ENCODE results near the gene NDFIP2. TPM values are rescaled to one million over a fixed set of nuclear protein-coding genes. Genes with fewer than 3 reads are reported as not detected.

The NDFIP2 gene
- total RNA-seq, 1 experiment from 2014 or later = 23.1 TPM

GRCh38 chr13:79497852-79498251 is 16.9 kb downstream of the NDFIP2 start (continued):
- TF ChIP-seq ETV6 (CRISPR knock-in tag; IDR thresholded peaks at IDR 0.05) (no peak), ZNF396 (CRISPR knock-in tag; IDR thresholded peaks at IDR 0.05; ENCODE audit: borderline replicate concordance) (no peak)
- TF ChIP-seq, protein P1, sequence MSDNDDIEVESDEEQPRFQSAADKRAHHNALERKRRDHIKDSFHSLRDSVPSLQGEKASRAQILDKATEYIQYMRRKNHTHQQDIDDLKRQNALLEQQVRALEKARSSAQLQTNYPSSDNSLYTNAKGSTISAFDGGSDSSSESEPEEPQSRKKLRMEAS (CRISPR knock-in tag; IDR thresholded peaks at IDR 0.05) = no peak

GRCh38 chr13:79500829-79501228 is 19.9 kb downstream of the NDFIP2 start:
- POLR2A ChIA-PET = no interaction called here
- peaks cover 9% of the 10 kb centered on the region for H3K4me1 Mint-ChIP-seq
- H3K27me3 Mint-ChIP-seq (ENCODE audit: low read depth) = no peaks in the 10 kb centered on the region
- no peak overlapping the region for H3K4me3 Mint-ChIP-seq
- CTCF ChIA-PET = interaction anchor here (0.6 to 2.5 kb wide), 2 partner anchors 20 to 77 kb away, joined by 3 to 10 read pairs; partner anchors contain the start of gene NDFIP2
- H3K27ac Mint-ChIP-seq = no peak overlapping the region; the same call in 1 of the 2 replicates
- DNase-seq (ENCODE audit: low spot score) (no peak), ATAC-seq (no peak)
- H3K36me3 Mint-ChIP-seq = no peaks in the 10 kb centered on the region
- TF ChIP-seq NFE2L1 (CRISPR knock-in tag; IDR thresholded peaks at IDR 0.05) = no peak
- H3K9me3 Mint-ChIP-seq = no peaks in the 10 kb centered on the region

GRCh38 chr13:79501538-79502232 is 20.7 kb downstream of the NDFIP2 start:
- DNase-seq (ENCODE audit: low spot score) (no peak), ATAC-seq (no peak)
- Mint-ChIP-seq H3K27ac (no peak overlapping the region), H3K4me1 (peaks cover 9% of the 10 kb centered on the region), H3K9me3 (no peaks in the 10 kb centered on the region), H3K36me3 (no peaks in the 10 kb centered on the region), H3K27me3 (ENCODE audit: low read depth) (no peaks in the 10 kb centered on the region), H3K4me3 (no peak overlapping the region)
- ChIA-PET POLR2A (no interaction called here), CTCF (interaction anchor here (0.9 to 2.5 kb wide), 3 partner anchors 21 to 78 kb away, joined by 3 to 10 read pairs (median 3); partner anchors contain the start of gene NDFIP2)
- TF ChIP-seq HMGA2 (CRISPR knock-in tag; IDR thresholded peaks at IDR 0.05) (no peak), ATF3 (CRISPR knock-in tag; conservative IDR thresholded peaks at IDR 0.05) (no peak), JUN (CRISPR knock-in tag; IDR thresholded peaks at IDR 0.05) (no peak), NR1H2 (CRISPR knock-in tag; IDR thresholded peaks at IDR 0.05) (no peak), EMX1 (CRISPR knock-in tag; IDR thresholded peaks at IDR 0.05) (no peak), NFE2L1 (CRISPR knock-in tag; IDR thresholded peaks at IDR 0.05) (no peak), ATF1 (CRISPR knock-in tag; IDR thresholded peaks at IDR 0.05) (no peak), ZNF232 (CRISPR knock-in tag; IDR thresholded peaks at IDR 0.05) (no peak), GABPB1 (CRISPR knock-in tag; IDR thresholded peaks at IDR 0.05) (no peak), E2F5 (CRISPR knock-in tag; IDR thresholded peaks at IDR 0.05) (no peak), ZMAT4 (CRISPR knock-in tag; IDR thresholded peaks at IDR 0.05) (no peak), NFATC4 (CRISPR knock-in tag; IDR thresholded peaks at IDR 0.05) (no peak), SOX15 (CRISPR knock-in tag; IDR thresholded peaks at IDR 0.05) (no peak)
- TF ChIP-seq, protein P2, sequence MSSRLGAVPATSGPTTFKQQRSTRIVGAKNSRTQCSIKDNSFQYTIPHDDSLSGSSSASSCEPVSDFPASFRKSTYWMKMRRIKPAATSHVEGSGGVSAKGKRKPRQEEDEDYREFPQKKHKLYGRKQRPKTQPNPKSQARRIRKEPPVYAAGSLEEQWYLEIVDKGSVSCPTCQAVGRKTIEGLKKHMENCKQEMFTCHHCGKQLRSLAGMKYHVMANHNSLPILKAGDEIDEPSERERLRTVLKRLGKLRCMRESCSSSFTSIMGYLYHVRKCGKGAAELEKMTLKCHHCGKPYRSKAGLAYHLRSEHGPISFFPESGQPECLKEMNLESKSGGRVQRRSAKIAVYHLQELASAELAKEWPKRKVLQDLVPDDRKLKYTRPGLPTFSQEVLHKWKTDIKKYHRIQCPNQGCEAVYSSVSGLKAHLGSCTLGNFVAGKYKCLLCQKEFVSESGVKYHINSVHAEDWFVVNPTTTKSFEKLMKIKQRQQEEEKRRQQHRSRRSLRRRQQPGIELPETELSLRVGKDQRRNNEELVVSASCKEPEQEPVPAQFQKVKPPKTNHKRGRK (CRISPR knock-in tag; IDR thresholded peaks at IDR 0.05; ENCODE audit: borderline replicate concordance) = no peak
- TF ChIP-seq, protein P3, sequence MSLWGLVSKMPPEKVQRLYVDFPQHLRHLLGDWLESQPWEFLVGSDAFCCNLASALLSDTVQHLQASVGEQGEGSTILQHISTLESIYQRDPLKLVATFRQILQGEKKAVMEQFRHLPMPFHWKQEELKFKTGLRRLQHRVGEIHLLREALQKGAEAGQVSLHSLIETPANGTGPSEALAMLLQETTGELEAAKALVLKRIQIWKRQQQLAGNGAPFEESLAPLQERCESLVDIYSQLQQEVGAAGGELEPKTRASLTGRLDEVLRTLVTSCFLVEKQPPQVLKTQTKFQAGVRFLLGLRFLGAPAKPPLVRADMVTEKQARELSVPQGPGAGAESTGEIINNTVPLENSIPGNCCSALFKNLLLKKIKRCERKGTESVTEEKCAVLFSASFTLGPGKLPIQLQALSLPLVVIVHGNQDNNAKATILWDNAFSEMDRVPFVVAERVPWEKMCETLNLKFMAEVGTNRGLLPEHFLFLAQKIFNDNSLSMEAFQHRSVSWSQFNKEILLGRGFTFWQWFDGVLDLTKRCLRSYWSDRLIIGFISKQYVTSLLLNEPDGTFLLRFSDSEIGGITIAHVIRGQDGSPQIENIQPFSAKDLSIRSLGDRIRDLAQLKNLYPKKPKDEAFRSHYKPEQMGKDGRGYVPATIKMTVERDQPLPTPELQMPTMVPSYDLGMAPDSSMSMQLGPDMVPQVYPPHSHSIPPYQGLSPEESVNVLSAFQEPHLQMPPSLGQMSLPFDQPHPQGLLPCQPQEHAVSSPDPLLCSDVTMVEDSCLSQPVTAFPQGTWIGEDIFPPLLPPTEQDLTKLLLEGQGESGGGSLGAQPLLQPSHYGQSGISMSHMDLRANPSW (CRISPR knock-in tag; conservative IDR thresholded peaks at IDR 0.05; ENCODE audit: low read depth) = no peak
- TF ChIP-seq, protein P4, sequence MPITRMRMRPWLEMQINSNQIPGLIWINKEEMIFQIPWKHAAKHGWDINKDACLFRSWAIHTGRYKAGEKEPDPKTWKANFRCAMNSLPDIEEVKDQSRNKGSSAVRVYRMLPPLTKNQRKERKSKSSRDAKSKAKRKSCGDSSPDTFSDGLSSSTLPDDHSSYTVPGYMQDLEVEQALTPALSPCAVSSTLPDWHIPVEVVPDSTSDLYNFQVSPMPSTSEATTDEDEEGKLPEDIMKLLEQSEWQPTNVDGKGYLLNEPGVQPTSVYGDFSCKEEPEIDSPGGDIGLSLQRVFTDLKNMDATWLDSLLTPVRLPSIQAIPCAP (CRISPR knock-in tag; IDR thresholded peaks at IDR 0.05) = no peak
- TF ChIP-seq, protein P5, sequence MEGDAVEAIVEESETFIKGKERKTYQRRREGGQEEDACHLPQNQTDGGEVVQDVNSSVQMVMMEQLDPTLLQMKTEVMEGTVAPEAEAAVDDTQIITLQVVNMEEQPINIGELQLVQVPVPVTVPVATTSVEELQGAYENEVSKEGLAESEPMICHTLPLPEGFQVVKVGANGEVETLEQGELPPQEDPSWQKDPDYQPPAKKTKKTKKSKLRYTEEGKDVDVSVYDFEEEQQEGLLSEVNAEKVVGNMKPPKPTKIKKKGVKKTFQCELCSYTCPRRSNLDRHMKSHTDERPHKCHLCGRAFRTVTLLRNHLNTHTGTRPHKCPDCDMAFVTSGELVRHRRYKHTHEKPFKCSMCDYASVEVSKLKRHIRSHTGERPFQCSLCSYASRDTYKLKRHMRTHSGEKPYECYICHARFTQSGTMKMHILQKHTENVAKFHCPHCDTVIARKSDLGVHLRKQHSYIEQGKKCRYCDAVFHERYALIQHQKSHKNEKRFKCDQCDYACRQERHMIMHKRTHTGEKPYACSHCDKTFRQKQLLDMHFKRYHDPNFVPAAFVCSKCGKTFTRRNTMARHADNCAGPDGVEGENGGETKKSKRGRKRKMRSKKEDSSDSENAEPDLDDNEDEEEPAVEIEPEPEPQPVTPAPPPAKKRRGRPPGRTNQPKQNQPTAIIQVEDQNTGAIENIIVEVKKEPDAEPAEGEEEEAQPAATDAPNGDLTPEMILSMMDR (IDR thresholded peaks at IDR 0.05) = no peak

Measured in WTC11 (cell line).